Measurements from ENCODE around the gene XPNPEP1.

DNA sequence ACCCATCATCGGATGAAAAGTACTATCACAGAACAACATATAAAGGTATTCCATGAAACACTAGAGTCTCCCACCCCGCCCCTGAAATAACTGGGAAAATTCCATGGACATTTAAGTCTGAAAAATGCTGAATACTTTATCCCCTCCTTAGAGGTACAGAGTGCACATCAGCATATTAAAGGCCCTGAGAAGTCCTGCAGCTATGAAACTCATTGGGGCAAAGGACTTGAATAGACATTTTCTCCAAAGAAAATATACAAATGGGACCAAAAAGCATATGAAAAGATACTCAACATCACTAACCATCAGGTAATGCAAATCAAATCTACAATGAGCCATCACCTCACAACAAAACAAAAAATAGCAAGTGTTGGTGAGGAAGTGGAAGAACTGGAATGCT is 18.9 kb downstream of the XPNPEP1 start:
- TF ChIP-seq, protein P1, sequence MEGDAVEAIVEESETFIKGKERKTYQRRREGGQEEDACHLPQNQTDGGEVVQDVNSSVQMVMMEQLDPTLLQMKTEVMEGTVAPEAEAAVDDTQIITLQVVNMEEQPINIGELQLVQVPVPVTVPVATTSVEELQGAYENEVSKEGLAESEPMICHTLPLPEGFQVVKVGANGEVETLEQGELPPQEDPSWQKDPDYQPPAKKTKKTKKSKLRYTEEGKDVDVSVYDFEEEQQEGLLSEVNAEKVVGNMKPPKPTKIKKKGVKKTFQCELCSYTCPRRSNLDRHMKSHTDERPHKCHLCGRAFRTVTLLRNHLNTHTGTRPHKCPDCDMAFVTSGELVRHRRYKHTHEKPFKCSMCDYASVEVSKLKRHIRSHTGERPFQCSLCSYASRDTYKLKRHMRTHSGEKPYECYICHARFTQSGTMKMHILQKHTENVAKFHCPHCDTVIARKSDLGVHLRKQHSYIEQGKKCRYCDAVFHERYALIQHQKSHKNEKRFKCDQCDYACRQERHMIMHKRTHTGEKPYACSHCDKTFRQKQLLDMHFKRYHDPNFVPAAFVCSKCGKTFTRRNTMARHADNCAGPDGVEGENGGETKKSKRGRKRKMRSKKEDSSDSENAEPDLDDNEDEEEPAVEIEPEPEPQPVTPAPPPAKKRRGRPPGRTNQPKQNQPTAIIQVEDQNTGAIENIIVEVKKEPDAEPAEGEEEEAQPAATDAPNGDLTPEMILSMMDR (IDR thresholded peaks at IDR 0.05): no peak
- no peak for TF ChIP-seq POLR2A (IDR thresholded peaks at IDR 0.05)
